Measurements from ENCODE around the gene UBAC1. TPM values are rescaled to one million over a fixed set of nuclear protein-coding genes. Genes with fewer than 3 reads are reported as not detected.

Gene UBAC1
- total and polyA plus RNA-seq, 9 of the 15 experiments (the other 6 are each of a cell fraction or from before 2014, with no cell fraction given) = 94.0 to 399 (median 228) TPM

DNA sequence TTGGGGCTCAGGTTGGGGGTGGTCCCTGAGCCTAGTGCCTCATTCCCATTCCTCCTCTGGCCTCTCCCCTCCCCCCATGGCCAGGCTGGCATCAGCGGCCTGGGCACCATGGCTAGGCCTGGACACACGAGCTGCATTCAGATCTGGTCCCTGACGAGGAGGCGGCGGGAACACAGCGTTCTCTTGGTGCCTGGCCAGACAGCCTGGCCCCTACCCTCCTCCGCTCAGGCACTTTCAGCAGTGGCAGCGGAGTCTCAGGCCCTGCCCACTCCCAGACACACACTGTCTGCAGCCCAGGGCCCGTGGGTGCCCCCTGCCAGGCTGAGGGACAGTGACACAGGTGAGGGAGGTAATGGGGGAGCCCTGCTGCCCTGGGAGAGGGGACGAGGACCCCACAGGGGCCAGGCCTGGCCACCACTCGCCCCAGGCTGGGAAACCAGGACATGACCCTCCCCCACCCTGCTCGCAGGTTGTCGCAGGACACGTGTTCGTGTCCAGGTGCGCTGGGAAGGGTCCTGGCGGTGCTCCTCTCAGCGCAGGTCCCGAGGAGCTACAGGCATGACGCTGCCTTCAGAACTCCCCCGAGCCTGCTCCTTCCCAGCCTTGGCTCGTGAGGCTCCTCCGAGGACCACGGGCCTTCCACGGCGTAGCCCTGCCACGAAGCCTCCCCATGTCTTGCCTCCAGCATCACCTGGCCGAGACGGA lies 19.9 kb upstream of the UBAC1 start:
- H3K9ac ChIP-seq (ENCODE audit: insufficient read depth in 1 of 2, low read depth in 2 of 2, low read length in 2 of 2) = peak overlapping the region in 1 of 2 experiments; percentile 13; a peak in 1 of 4 replicates
- in situ Hi-C loops (cut with MboI) = loop anchor here (5.0 kb wide), 1 partner anchor 131 kb away; no protein-coding TSS in a partner anchor
- no peak overlapping the region for H2AFZ ChIP-seq (ENCODE audit: low read depth, low read length)
- no peak overlapping the region for H3K4me2 ChIP-seq (ENCODE audit: insufficient read depth, low read length)
- no peaks in the 10 kb centered on the region for H3K79me2 ChIP-seq (ENCODE audit: control insufficient read depth, insufficient read depth, low read length)
- H3K9me3 ChIP-seq (replicated peaks; ENCODE audit: control insufficient read depth, insufficient read depth, low read depth, low read length) = no peaks in the 10 kb centered on the region
- peaks cover 23 to 66% of the 10 kb centered on the region in 2 experiments for H3K4me1 ChIP-seq (replicated peaks in 1 of 2; ENCODE audit: control insufficient read depth in 2 of 2, insufficient read depth in 2 of 2, low read length in 2 of 2)
- no TSS peak for BruUV-seq (replicated peaks)
- ChIA-PET CTCF (ENCODE audit: low intra/inter-chr PET ratio) (no interaction called here), POLR2A (interaction anchor here (0.7 kb wide), 1 partner anchor 142 kb away, joined by 3 read pairs; no protein-coding TSS in a partner anchor)
- peaks cover 20 to 51% of the 10 kb centered on the region in 2 experiments; a peak in 4 of 5 replicates for H3K27me3 ChIP-seq (ENCODE audit: control insufficient read depth in 2 of 2, insufficient read depth in 2 of 2, low read length in 2 of 2)
- no peaks in the 10 kb centered on the region for H3K9me1 ChIP-seq (ENCODE audit: control insufficient read depth, insufficient read depth, low read length)
- no peak overlapping the region for H3K27ac ChIP-seq (ENCODE audit: extremely low read depth, low read depth, low read length)
- intact Hi-C loops (cut with micrococcal nuclease) = loop anchor here (5.0 kb wide), 1 partner anchor 184 kb away; no protein-coding TSS in a partner anchor
- FAIRE-seq = no peak
- DNase-seq (ENCODE audit: extremely low read depth in 1 of 4, low spot score in 3 of 4) = no peak
- no peak overlapping the region for H3K4me3 ChIP-seq
- no peaks in the 10 kb centered on the region for H3K36me3 ChIP-seq (ENCODE audit: control insufficient read depth, insufficient read depth, low read length)
- 13% methylated on average over 28 of the region's 29 CpGs for WGBS (ENCODE audit: insufficient coverage, low coverage, missing lambda C conversion rate)
- TF ChIP-seq ZNF586 (CRISPR knock-in tag; conservative IDR thresholded peaks at IDR 0.05) (no peak), ZNF717 (CRISPR knock-in tag; IDR thresholded peaks at IDR 0.05) (no peak), RBM22 (IDR thresholded peaks at IDR 0.05; ENCODE audit: low read depth, low read length, poor library complexity, severe bottlenecking) (no peak), ZNF121 (CRISPR knock-in tag; conservative IDR thresholded peaks at IDR 0.05) (no peak), GATAD2A (IDR thresholded peaks at IDR 0.05) (no peak), DNMT1 (IDR thresholded peaks at IDR 0.05) (no peak), NR2F6 (CRISPR knock-in tag; IDR thresholded peaks at IDR 0.05) (no peak), ARHGAP35 (IDR thresholded peaks at IDR 0.05; ENCODE audit: partially characterized antibody) (no peak), ZNF41 (CRISPR knock-in tag; conservative IDR thresholded peaks at IDR 0.05) (no peak), THAP7 (CRISPR knock-in tag; IDR thresholded peaks at IDR 0.05) (no peak), GTF2A2 (tag; IDR thresholded peaks at IDR 0.05) (no peak), NUFIP1 (IDR thresholded peaks at IDR 0.05; ENCODE audit: partially characterized antibody) (no peak), ETS2 (tag; IDR thresholded peaks at IDR 0.05; ENCODE audit: borderline replicate concordance, poor library complexity, severe bottlenecking) (no peak), PURB (CRISPR knock-in tag; IDR thresholded peaks at IDR 0.05; ENCODE audit: low read depth) (no peak), MEF2A (IDR thresholded peaks at IDR 0.05; ENCODE audit: control insufficient read depth, low read depth, low read length) (no peak), RHOXF2B (CRISPR knock-in tag; conservative IDR thresholded peaks at IDR 0.05) (no peak), BRD4 (IDR thresholded peaks at IDR 0.05) (no peak), ZFP1 (CRISPR knock-in tag; IDR thresholded peaks at IDR 0.05) (no peak)
- TF ChIP-seq, protein P1, sequence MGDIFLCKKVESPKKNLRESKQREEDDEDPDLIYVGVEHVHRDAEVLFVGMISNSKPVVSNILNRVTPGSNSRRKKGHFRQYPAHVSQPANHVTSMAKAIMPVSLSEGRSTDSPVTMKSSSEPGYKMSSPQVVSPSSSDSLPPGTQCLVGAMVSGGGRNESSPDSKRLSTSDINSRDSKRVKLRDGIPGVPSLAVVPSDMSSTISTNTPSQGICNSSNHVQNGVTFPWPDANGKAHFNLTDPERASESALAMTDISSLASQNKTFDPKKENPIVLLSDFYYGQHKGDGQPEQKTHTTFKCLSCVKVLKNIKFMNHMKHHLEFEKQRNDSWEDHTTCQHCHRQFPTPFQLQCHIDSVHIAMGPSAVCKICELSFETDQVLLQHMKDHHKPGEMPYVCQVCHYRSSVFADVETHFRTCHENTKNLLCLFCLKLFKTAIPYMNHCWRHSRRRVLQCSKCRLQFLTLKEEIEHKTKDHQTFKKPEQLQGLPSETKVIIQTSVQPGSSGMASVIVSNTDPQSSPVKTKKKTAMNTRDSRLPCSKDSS (IDR thresholded peaks at IDR 0.05; ENCODE audit: low read depth, partially characterized antibody) = no peak
- no peak for ATAC-seq
- peaks cover 8% of the 10 kb centered on the region; the same call in 1 of the 2 replicates for H4K20me1 ChIP-seq (replicated peaks; ENCODE audit: control insufficient read depth, insufficient read depth, low read length)
